GM20000 (cell line): ENCODE measurements around the gene MKKS.

Experiments used
- DNase-seq: peaks from one replicate; pipeline ENCODE4 v3.0.0; 2012; ENCODE audit warnings: low spot score
- CTCF ChIP-seq: IDR thresholded peaks from 2 replicates; pipeline ENCODE4 v1.5.1; 2012; ENCODE audit warnings: mild to moderate bottlenecking, control low read depth; ENCODE audit errors: extremely low read depth, missing control alignments

Gene MKKS

GRCh38 chr20:10375191-10375590 is 58.8 kb downstream of the MKKS start:
- DNase-seq = no peak
- TF ChIP-seq CTCF = no peak

- TF ChIP-seq CTCF = no peak
- no peak for DNase-seq
Observed at GRCh38 chr20:10374036-10374435, 60.0 kb downstream of the MKKS start.

GRCh38 chr20:10371467-10371866 is 62.6 kb downstream of the MKKS start:
- no peak for DNase-seq
- TF ChIP-seq CTCF = no peak

- no peak for TF ChIP-seq CTCF
- no peak for DNase-seq
Observed at GRCh38 chr20:10370091-10370887, 63.7 kb downstream of the MKKS start.

DNA sequence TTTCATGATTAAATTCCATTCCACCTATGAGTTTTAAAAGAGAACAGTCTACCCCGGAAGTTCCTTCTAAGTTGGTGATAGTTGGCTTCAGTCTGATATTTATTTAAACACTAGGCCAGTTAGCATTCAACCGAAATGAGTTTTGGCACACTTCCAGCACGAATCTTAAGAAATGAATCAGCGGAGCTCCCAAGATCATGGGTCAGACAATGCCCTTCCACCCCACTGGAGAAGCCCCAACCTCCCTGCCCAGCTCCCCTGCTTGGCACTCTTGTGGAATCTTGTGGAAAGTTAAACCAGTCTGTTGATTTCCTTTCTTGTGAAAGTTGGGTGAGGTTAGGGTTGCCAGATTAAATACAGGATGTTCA is 64.3 kb downstream of the MKKS start:
- no peak for TF ChIP-seq CTCF
- no peak for DNase-seq

- no peak for TF ChIP-seq CTCF
- no peak for DNase-seq
Observed at GRCh38 chr20:10368702-10369041, 65.3 kb downstream of the MKKS start.

GRCh38 chr20:10367943-10368701 is 65.9 kb downstream of the MKKS start:
- TF ChIP-seq CTCF = no peak
- DNase-seq = no peak
